Dedifferentiated amniotic fluid mesenchymal stem cell (primary cell): ENCODE measurements around the gene STK32B.
A peak's percentile ranks its signal among the peaks of the same experiment; 100 is the strongest.

Source experiments
- DNase-seq: peaks from one replicate; pipeline ENCODE4 v3.0.0-alpha.2; 2016; ENCODE audit errors: extremely low spot score

The STK32B gene

DNA sequence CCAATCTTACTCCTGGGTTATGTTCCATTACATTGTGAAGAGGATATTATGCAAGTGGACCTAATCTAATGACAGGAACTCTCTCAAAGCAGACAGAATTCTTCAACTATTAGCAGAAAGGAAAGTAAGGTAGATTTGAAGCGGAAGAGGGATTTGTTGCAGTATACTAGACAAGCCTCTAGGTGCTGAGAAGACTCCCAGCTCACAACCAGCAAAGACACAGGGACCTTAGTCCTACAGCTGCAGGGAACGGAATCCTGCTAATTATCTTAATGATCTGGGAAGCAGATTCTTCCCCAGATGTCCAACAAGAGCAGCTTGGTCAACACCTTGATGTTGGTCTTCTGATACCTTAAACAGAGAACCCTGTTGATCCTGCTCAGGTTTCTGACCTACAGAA lies 73.6 kb downstream of the STK32B start:
- DNase-seq: no peak

DNA sequence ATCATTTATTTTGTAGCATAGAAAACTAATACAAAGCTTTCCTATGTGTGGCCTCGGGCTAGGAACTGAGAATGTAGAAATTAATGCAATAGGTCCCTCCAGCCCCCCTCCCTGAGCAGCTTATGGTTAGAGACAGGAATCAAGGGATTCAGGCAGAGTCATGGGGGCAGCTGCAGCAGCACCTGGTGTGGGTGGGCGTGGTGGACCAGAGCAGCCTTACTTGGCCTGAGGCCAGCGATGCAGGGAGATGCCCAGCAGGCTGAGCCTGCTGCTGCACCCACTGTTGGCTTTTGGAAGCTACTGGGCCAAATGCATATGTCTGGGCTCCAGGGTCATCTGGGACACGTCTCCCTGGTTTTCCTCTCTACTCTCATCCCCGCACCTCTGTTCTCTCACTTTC lies 74.0 kb downstream of the STK32B start:
- no peak for DNase-seq

DNA sequence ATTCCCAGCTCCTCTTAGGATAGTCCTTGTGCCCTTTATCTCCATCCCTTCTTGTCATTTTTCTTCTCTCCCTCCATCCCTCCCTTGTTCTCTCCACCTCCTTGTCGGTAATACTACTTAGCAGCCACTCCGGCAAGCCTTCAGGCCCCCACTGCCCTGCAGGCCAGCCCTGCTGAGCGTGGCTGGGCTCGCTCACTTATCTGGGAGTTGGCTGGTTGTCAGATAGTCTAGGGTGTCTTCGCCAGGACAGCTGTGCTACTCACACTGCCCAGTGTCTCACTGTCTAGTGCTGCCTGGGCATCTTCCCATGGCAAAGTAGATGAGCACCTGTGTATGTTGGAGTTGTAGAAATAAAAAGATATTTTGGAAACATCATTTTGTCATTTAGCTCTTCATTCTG lies 75.0 kb downstream of the STK32B start:
- DNase-seq: no peak

DNA sequence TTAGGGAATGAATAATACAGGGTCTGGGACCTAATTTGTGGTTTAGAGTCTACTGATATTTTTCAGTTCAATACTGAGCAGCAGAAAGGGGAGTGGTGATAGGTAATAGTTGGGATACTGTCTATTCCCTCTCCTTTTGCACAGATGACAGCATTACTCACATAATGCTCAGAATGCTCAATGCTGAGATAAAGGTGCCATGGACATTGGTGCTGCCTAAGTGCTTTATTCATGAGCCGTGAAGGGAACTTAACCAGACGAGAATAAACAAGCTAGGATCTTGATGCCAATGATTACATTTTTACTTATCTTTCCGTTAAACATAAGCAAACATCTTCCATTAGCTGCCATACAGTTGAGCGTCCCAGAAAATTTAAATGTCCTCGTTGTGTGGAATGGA lies 75.6 kb downstream of the STK32B start:
- no peak for DNase-seq

DNA sequence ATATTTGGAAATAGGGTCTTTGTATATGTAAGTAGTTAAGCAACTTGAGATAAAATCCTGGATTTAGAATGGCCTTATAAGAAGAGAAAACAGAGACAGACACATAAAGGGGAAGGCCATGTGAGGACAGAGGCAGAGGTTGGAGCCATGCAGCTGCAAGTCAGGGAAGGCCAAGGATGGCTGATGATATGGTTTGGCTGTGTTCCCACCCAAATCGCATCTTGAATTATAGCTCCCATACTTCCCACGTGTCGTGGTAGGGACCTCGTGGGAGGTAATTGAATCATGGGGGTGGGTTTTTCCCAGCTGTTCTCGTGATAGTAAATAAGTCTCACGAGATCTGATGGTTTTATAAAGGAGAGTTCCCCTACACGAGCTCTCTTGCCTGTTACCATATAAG lies 76.3 kb downstream of the STK32B start:
- no peak for DNase-seq

DNA sequence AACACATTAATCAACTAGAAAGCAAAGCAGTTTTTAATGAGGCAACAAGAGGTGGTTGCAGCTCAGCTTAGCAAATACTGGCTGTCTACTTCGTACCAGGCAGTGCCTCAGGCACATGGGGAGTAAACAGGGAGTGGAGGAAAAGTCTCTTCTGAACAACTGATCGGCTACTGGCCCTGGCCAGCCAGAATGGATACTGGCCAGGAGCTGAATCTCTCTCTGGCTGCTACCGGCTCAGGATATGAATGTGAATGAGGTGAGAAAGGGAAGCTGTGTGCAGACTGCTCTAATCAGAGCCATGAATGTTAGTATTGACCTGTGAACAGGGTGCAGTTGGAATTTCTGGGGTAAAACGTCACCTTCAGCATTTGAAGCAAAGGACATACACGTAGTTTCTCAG lies 77.3 kb downstream of the STK32B start:
- no peak for DNase-seq

DNA sequence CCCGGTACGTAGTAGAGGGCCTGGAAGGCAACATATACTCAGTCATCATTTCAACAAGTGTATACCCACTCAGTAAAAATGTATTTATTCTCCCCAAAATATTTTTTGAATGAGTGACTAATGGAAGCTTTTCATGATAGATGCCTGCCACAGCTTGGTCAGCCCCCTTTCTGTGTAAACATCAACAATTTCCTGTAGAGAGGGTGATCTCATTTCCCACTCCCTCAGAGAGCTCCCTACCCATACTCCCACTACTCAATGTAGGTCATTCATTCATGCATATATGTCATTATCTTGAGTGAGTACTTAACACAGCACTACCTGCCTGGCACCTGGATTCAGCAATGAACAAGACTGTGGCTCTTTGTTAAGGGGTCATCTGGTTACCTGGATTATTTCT lies 81.9 kb downstream of the STK32B start:
- DNase-seq: no peak

DNA sequence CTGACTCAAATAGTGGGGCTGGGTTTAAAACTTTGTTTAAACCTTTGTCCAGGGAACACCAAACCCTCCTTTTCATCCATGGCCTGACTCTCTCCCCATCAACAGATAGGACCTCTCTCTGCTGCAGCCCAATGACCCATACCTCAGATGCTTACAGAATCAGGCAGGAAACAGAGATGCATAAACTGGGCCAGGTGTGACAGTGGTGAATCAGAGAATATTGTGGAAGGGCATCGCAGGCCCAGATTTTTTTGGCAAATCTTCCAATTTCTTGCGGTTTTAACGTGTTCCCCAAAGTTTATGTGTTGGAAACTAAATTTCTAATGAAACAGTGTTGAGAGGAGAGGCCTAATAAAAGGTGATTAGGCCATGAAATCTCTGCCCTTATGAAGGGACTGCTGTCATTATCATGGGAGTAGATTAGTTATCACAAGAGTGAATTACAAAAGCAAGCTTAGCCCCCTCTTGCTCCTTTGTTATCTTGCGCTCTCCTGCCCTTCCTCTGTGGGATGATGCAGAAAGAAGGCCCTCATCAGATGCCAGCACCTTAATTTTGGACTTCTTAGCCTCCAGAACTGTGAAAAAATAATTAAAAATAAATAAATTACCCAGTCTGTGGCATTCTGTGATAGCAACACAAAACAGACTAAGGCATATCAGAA lies 82.8 kb downstream of the STK32B start:
- no peak for DNase-seq

DNA sequence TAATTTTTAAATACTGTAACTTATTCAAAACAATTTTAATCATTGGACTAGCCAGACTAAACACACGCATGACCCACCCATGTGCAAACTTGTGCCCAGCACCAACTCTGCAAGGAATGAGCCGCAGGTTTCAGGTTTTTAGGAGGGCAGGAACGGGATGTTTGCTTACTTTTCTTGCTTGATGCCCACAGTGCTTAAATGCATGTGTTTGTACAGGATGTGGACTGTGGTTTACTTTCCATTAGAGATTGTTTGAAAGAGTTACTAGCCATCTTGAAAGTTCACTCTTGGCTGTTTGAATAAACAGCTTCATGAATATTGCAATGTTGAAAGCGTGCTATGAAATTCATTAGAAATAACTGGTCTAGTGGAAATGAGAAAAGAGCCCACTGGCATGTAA lies 83.3 kb downstream of the STK32B start:
- DNase-seq: no peak

DNA sequence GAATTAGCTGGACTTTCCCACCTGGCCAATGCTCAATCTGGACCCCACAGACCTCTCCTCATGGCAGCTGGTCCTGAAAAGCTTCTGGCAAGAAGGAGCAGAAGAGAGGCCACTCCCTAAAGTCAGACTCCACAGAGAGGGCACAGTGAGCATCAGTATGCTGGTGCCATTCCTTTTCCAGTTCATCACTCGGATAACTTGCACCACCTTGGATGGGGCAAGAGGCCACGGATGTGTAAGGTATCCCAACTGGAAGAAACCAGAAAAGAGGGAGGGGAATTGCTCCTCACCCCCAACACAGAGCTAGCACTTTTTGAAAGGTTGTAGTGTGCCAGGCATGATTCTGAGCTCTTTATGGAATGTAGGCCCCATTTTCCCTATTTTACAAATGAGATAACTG lies 85.9 kb downstream of the STK32B start:
- no peak for DNase-seq

DNA sequence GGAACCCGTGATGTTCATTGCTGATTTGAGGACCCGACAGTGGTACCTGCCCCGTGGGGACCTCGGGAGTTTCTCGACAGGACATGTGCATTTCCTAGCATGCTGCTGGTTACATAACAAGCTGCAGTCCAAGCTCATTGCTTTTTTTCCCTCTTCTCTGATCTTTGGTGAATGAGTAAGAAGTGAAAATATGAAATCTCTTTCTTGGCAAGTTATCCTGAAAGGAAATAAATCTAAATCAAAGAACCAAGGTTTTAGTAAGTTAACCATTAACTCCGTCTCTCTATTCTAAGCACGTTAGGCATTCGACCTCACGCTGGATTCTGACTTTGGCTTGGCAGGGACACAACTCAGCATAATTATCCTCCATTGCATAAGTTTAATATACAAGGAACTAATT lies 86.6 kb downstream of the STK32B start:
- no peak for DNase-seq

DNA sequence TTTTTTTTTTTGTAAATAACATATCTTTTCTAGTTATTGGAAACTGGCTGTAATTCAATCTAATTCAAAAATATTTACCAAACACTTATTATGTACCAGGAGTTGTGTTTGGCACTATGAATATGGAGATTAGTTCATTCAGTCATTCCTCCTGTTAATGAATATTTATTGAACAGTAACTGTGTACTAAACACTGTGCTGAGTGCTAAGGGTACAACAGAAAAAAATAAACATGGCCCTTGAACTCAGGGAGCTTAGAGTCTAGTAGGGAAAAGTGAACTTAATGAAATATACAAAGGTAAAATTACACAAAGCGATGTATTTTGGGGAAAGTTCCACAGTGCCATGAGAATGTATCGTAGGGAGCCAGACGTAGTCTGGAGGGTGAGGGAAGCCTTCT lies 87.1 kb downstream of the STK32B start:
- DNase-seq: no peak

DNA sequence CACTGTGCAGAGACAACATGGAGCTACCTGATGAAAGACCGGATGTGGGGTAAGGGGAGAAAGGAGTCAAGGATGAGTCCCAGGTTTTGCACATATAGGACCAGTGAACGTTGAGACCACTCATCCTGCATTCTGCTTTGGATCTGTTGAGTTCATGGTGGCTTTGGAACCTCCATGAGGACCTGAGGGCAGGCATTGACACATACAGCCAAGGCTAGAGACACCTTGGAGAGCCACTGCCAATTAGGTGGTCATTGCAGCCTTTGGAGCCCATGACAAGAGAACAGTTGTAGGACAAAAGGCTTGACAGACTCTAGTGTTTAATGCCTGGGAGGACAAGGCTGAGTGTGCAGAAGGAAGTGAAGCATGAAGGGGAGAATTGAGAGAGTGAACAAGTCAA lies 87.9 kb downstream of the STK32B start:
- no peak for DNase-seq

DNA sequence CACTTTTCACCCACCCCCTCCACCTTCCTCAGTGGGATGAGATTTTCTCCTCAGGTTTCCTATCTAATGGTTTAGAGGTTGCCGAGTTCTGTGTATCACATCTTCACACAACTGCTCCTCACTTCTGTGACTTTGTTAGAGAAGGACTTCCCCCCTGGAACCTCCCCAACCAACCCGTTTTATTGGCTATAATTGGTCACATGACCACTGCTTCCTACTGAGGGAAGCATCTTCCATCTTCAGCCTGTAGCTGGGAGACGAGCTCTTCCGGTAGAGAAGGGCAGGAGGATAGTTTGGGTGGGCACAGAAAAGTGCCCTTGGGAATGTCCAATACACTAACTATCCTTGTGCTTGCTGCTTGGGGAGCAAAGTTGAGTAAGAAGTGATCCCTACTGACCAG lies 90.5 kb downstream of the STK32B start:
- no peak for DNase-seq

DNA sequence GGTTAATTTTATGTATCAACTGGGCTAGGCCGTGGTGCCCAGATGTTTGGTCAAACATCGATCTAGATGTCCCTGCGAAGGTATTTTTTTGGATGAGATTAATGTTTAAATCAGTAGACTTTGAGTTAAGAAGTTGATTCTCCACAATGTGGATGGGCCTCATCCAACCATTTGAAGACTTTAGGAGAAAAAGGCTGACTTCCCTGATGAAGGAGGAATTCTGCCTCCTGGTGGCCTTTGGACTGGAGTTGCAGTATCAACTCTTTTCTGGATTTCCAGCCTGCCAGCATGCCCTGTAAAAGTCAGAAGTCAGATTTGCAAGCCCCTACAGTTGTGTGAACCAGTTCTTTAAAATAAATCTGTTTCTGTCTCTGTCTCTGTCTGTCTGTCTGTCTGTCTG lies 91.4 kb downstream of the STK32B start:
- DNase-seq: peak; percentile 31

DNA sequence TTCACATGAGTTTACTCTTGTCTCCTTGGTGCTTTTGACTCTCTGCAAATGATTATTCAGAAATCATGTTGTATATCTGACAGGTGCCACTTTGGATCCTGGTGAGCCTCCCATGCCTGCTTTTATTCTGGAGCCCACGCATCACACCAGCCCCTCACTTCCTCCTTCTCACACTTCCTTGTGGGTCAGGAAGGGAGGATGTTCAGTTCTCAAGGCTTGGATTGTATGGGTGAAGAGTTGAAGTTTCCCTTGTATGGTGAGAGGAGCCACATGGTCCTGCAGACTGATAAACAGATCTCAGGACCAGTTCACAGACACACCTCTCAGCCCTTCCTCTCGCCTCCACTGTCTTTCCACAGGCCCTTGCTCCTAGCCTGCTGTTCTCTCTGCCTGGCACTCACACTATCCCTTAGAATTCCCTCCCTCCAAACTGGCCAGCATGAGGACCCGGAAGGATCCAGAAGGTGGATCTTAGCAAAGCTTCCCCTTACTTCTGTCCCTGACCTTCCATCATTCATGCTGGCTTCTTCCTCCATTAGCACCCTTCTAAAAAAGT lies 92.1 kb downstream of the STK32B start:
- no peak for DNase-seq

DNA sequence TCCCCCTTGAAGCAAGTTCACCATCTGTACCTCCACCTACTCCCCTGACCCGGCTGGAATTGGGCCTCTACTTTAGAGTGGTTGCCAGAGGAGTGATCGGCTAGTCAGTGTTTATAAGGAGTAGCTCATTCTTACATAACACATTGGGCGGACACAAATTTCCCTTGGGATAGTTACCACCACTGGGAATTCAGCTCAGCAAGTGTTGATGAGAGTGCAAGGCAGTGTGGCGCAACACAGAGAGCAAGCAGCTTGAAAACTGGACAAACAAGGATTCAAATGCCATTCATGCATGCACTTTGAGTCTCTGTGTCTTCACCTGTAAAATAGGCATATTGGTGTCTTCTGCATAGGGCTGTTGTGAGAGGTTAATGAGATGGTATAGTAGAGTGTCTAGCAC lies 92.7 kb downstream of the STK32B start:
- DNase-seq: no peak

DNA sequence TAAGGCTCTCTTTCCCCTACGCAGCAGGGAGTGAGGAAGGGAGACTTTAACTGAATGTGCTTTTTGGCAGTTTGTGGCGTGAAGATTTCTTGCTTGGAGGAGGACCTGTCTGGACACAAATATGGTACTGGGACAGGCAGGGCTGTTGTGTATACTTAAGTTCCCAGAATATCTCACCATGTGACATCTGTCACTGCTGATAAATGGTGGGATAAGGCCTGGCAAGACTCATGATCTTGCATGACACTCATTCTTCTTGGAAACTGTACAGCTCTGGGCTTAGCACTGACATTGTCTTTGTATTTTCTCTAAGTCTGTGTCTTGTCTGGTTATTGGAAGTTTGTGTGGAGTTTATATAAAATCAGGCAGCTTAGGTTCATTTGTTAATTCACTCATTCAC lies 93.1 kb downstream of the STK32B start:
- DNase-seq: no peak

DNA sequence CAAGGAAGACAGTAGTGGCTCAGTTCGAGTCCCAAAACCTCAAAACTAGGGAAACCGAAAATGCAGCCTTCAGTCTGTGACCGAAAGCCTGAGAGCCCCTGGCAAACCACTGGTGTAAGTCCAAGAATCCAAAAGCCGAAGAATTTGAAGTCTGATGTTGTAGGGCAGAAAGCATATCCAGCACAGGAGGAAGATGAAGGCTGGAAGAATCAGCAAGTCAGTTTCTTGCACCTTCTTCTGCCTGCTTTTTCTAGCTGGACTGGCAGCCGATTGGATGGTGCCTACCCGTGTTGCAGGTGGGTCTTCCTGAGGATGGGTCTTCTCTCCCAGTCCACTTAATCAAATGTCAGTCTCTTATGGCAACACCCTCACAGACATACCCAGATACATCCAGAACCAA lies 95.0 kb downstream of the STK32B start:
- DNase-seq: no peak

DNA sequence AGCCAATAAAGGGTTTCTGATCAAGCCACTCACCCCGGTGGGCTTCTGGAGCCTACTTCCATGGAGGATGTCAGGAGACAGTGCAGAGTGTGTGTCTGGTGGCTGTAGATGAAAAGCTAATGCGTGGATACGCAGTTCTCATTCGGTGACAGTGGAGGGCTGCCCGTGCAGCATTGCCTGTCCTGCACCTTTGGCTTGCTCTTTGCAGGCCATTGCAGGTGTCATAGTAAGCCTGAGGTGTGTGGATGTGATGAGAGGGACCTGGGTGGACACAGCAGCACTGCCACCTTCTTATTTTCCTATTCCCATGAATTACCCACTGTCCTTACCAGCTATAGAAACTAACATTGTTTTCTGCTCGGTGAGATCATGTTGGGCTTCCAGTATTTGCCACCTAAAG lies 101.2 kb downstream of the STK32B start:
- no peak for DNase-seq

DNA sequence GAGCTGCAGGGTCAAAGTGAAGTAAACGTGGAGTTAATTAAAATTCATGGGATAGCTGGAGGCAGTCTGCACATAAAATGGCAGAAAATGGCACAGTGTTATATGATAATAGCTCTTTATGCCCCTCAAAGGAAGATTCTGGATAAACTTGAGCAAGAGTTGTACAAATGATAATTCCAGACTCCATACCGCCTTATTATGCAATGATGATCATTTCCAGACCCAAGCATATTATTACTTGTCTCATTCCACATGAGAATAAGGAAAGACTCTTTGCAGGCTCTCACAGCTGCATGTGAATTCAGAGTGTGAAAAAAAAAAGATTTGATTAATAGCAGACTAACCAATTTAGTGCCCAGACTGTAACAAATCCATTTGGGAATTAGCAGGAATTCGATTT lies 105.4 kb downstream of the STK32B start:
- no peak for DNase-seq

DNA sequence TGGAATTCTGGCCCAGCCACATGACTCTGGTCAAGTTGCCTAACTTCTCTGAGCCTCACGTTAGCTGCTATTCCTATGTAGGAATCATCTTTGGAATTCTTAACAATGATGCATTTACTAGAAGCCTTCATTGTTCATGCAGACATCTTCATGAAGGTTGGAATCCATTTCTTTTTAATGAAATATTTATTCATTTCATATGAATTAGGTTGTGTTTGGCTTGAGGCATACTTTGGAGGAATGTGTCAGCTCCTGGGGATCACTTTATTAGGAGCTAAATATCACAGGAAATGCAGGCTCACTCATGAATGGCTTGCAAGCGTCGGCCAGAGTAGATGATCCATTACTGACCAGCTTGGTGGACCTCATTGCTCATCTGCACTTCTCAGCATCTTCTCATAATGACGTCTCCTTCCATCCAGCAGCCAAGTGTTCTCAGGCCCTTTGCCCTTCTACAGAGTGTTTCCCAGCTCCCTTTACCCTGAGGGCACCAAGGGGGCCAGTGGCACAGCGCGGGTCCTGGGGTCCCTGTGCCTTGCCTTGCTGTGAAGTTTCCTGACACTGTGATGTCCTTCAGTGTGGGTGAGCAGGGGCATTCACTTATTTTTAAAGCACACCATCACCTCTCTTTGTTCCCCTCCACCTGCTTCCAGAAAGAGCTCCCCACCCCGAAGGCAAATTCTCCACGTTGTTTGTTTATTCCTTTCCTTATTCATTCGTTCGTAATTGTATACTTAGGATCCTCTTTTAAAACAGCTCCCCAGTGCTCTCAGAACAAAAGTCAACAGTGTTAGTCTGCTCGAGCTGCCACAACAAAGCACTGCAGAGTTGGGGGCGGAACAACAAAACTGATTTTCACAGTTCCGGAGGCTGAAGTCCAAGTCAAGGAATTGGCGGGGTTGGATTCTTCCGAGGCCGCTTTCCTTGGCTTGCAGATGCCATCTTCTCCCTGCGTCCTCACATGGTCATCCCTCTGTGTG lies 106.8 kb downstream of the STK32B start:
- DNase-seq: no peak

DNA sequence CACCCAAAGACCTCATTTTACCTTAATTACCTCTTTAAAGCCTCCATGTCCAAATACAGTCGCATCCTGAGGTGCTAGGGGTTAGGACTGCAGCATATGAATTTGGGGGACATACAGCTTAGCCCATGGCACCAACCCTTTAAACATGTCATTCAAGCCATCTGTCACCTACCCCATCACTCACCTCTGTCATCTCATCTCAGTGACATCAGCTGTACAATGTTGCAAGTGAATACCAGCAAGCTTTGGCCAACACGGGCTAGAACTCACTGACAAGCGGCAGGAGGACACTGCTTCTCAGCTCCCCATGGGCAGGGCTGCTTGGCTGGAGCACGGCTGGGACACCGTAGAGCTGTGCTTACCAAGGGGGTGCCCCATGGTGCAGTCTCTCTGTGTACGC lies 107.5 kb downstream of the STK32B start:
- DNase-seq: no peak
